ENCODE results near the gene SUPT20HL1.

The SUPT20HL1 gene

DNA sequence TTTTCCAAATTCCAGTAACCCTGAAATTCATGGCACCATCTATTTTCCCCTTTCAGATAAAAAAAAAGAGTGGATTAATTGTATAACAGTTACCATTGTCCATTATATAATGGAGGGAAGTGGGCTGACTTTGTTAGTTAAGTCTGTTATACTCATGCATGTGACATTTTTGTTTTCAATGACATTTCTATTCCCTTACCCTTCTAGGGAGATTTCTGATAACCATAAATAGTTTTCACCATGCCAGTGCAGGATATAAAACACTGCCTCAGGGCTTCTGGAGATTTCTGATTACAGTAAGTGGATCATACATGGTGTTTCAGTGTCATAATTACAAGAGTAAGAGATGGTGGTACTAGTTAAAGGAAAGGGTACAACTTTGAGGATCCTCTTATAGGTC lies 45.5 kb downstream of the SUPT20HL1 start:
- DNase-seq = no peak

Measured in effector CD8-positive, alpha-beta T cell (primary cell).